H9 (cell line): ENCODE results near the gene FAM174C. TPM values are rescaled to one million over a fixed set of nuclear protein-coding genes. Genes with fewer than 3 reads are reported as not detected.

ENCODE experiments used
- DNase-seq: peaks from one replicate; pipeline ENCODE4 v3.0.0-alpha.2; 2017
- H2AFZ ChIP-seq: one replicate; pipeline ENCODE4 v1.6.1; 2013; ENCODE audit warnings: mild to moderate bottlenecking, low read length, control low read depth, moderate library complexity
- H2AK5ac ChIP-seq: 2 replicates; pipeline ENCODE4 v1.6.1; 2013; ENCODE audit warnings: low read length, control low read depth, mixed read lengths; ENCODE audit not compliant: insufficient read length
- H2BK120ac ChIP-seq: one replicate; pipeline ENCODE4 v1.6.1; 2013; ENCODE audit warnings: low read depth, mild to moderate bottlenecking, low read length, control low read depth, inconsistent platforms; ENCODE audit not compliant: poor library complexity, severe bottlenecking
- H2BK12ac ChIP-seq: 2 replicates; pipeline ENCODE4 v1.6.1; 2013; ENCODE audit warnings: low read length, control low read depth, mixed read lengths, low read depth; ENCODE audit not compliant: insufficient read length
- H2BK15ac ChIP-seq: 2 replicates; pipeline ENCODE4 v1.6.1; 2013; ENCODE audit warnings: low read depth, low read length, control low read depth
- H2BK20ac ChIP-seq: one replicate; pipeline ENCODE4 v1.6.1; 2013; ENCODE audit warnings: low read depth, mild to moderate bottlenecking, low read length, control low read depth, inconsistent platforms; ENCODE audit not compliant: poor library complexity, severe bottlenecking
- H2BK5ac ChIP-seq: 2 replicates; pipeline ENCODE4 v1.6.1; 2013; ENCODE audit warnings: low read length, control low read depth, mixed read lengths; ENCODE audit not compliant: insufficient read length
- H3K14ac ChIP-seq: 2 replicates; pipeline ENCODE4 v1.6.1; 2013; ENCODE audit warnings: low read length, control low read depth; ENCODE audit not compliant: insufficient read depth
- H3K18ac ChIP-seq: 2 replicates; pipeline ENCODE4 v1.6.1; 2013; ENCODE audit warnings: low read depth, mild to moderate bottlenecking, mixed read lengths, low read length, control low read depth; ENCODE audit not compliant: insufficient read length
- H3K23ac ChIP-seq: 2 replicates; pipeline ENCODE4 v1.6.1; 2013; ENCODE audit warnings: low read length, control low read depth, mixed read lengths, low read depth; ENCODE audit not compliant: insufficient read length
- H3K23me2 ChIP-seq: 2 replicates; pipeline ENCODE4 v1.6.1; 2013; ENCODE audit warnings: low read depth, mild to moderate bottlenecking, mixed read lengths, low read length, control low read depth; ENCODE audit not compliant: insufficient read length, poor library complexity, severe bottlenecking
- H3K27ac ChIP-seq: 2 replicates; pipeline ENCODE4 v1.5.1; 2013; ENCODE audit warnings: low read length, control low read depth, mixed read lengths, low read depth; ENCODE audit not compliant: insufficient read length
- H3K27me3 ChIP-seq: 2 replicates; pipeline ENCODE4 v1.6.1; 2013; ENCODE audit warnings: low read length, control low read depth, inconsistent platforms; ENCODE audit not compliant: insufficient read depth
- H3K4ac ChIP-seq: 2 replicates; pipeline ENCODE4 v1.6.1; 2013; ENCODE audit warnings: low read depth, mild to moderate bottlenecking, control low read depth, inconsistent platforms, low read length, moderate library complexity
- H3K4me1 ChIP-seq: 2 replicates; pipeline ENCODE4 v1.6.1; 2013; ENCODE audit warnings: low read length, control low read depth, inconsistent platforms; ENCODE audit not compliant: insufficient read depth
- H3K4me2 ChIP-seq: 2 replicates; pipeline ENCODE4 v1.6.1; 2013; ENCODE audit warnings: low read length, control low read depth, mixed read lengths; ENCODE audit not compliant: insufficient read length, insufficient read depth
- H3K56ac ChIP-seq: 2 replicates; pipeline ENCODE4 v1.6.1; 2013; ENCODE audit warnings: low read depth, mild to moderate bottlenecking, mixed read lengths, low read length, control low read depth; ENCODE audit not compliant: insufficient read length
- H3K79me1 ChIP-seq: 2 replicates; pipeline ENCODE4 v1.6.1; 2013; ENCODE audit warnings: low read depth, mild to moderate bottlenecking, moderate library complexity, low read length, control low read depth, inconsistent platforms; ENCODE audit not compliant: insufficient read depth, poor library complexity, severe bottlenecking
- H3K79me2 ChIP-seq: 2 replicates; pipeline ENCODE4 v1.6.1; 2013; ENCODE audit warnings: low read length, control low read depth, inconsistent platforms; ENCODE audit not compliant: insufficient read depth
- H3K9ac ChIP-seq: 2 replicates; pipeline ENCODE4 v1.6.1; 2013; ENCODE audit warnings: low read length, control low read depth, mixed read lengths; ENCODE audit not compliant: insufficient read length; ENCODE audit errors: extremely low read depth
- H3K9me3 ChIP-seq: one replicate; pipeline ENCODE4 v1.6.1; 2013; ENCODE audit warnings: low read depth, low read length, inconsistent platforms; ENCODE audit not compliant: control insufficient read depth
- H3T11ph ChIP-seq: one replicate; pipeline ENCODE4 v1.6.1; 2013; ENCODE audit warnings: mild to moderate bottlenecking, low read length, control low read depth, inconsistent platforms
- H4K20me1 ChIP-seq: one replicate; pipeline ENCODE4 v1.6.1; 2013; ENCODE audit not compliant: control insufficient read depth, insufficient read length, insufficient read depth
- H4K5ac ChIP-seq: 2 replicates; pipeline ENCODE4 v1.6.1; 2013; ENCODE audit warnings: low read depth, mild to moderate bottlenecking, mixed read lengths, low read length, control low read depth; ENCODE audit not compliant: insufficient read length
- H4K8ac ChIP-seq: replicated peaks from 2 replicates; pipeline ENCODE4 v1.6.1; 2013; ENCODE audit warnings: low read length, control low read depth, mixed read lengths, low read depth; ENCODE audit not compliant: insufficient read length
- H4K91ac ChIP-seq: 2 replicates; pipeline ENCODE4 v1.6.1; 2013; ENCODE audit warnings: low read depth, mild to moderate bottlenecking, moderate library complexity, mixed read lengths, low read length, control low read depth; ENCODE audit not compliant: insufficient read length
- H3K27ac Mint-ChIP-seq, 3 experiments: 2 replicates in 2 of 3; 3 replicates in 1 of 3; pipeline ENCODE4 v1.8.0; 2020 to 2021; ENCODE audit warnings: mixed read lengths in 3 of 3, mild to moderate bottlenecking in 1 of 3, moderate library complexity in 1 of 3
- H3K27me3 Mint-ChIP-seq: 2 replicates; pipeline ENCODE4 v1.8.0; 2021; ENCODE audit warnings: low read depth, mild to moderate bottlenecking, moderate library complexity, mixed read lengths
- H3K36me3 Mint-ChIP-seq, 3 experiments: 2 replicates in 2 of 3; 3 replicates in 1 of 3; pipeline ENCODE4 v1.8.0; 2020 to 2021; ENCODE audit warnings: low read depth in 3 of 3, mixed read lengths in 3 of 3; ENCODE audit not compliant: insufficient read depth in 1 of 3
- H3K4me1 Mint-ChIP-seq, 2 experiments: 2 replicates each; pipeline ENCODE4 v1.8.0; 2020; ENCODE audit warnings: mixed read lengths in 2 of 2
- H3K4me3 Mint-ChIP-seq, 2 experiments: 2 replicates in 1 of 2; 3 replicates in 1 of 2; pipeline ENCODE4 v1.8.0; 2020 to 2021; ENCODE audit warnings: mild to moderate bottlenecking in 2 of 2, mixed read lengths in 2 of 2, moderate library complexity in 1 of 2
- H3K9me3 Mint-ChIP-seq, 2 experiments: 2 replicates in 1 of 2; 3 replicates in 1 of 2; pipeline ENCODE4 v1.8.0; 2020; ENCODE audit warnings: mild to moderate bottlenecking in 2 of 2, mixed read lengths in 2 of 2, moderate library complexity in 1 of 2
- CTCF ChIP-seq: fragments of 200-600 bp; sonication (generic); conservative IDR thresholded peaks from 3 replicates; pipeline ENCODE4 v1.8.0; 2021; ENCODE audit warnings: antibody characterized with exemption, mild to moderate bottlenecking
- WGBS: extraction: QIAGEN DNeasy Blood & Tissue Kit; methylation state at CpG from one replicate; pipeline ENCODE4 v1.1.7; 2013; ENCODE audit warnings: missing lambda C conversion rate, low lambda C conversion rate, mixed read lengths; ENCODE audit not compliant: insufficient read length; ENCODE audit errors: extremely low coverage; 5-methylcytosine and 5-hydroxymethylcytosine counted together
- total RNA-seq: library from RNA; stranded (reverse); gene quantifications from 2 replicates; pipeline ENCODE4 v1.2.1, GENCODE V29; 2021

Gene FAM174C
- total RNA-seq, 1 experiment from 2014 or later: 63.0 TPM

DNA sequence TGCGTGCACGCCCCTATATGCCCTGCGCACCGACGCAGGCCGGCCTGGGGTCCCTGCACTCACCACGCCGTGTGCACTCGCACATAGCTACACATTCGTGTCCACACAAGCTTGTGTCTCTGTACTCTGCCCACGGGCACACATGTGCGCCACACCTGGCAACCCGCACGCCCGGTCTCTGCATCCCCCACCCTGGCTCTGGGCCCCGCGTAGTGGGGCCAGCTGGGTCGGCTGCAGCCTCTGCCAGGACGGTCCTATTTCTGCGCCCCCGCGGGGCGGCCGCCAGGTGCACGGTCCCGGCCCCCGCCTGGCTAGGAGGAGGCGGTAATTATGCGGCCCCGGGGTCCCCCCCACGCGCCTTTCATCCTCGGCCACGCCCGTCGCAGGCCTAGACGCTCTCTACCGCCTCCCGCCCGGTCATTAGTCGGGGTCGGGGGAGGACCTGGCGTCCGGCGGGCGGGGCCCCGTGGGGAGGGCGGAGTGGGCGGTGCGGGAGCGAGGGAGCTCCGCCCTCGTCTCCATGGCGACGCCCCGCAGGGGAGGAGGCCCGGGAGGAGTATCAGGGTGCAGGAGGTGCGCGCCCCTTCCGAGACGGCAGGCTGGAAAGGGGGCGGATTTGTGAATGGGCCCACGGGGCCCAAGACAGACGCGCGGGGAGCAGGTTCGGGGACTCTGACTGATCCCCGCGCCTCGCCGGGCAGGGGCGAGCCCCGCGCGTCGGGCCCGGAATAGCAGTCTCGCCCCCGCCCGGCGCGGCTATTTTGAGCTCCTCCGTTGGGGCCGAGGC is 9.0 kb upstream of the FAM174C start:
- Histone ChIP-seq H2AFZ (no peak overlapping the region), H3K9me3 (no peaks in the 10 kb centered on the region), H3K56ac (no peak overlapping the region), H3K79me2 (peaks cover 4% of the 10 kb centered on the region; the same call in 1 of the 2 replicates), H2BK15ac (no peak overlapping the region), H3K27ac (no peak overlapping the region), H2BK12ac (no peak overlapping the region), H4K20me1 (no peaks in the 10 kb centered on the region), H3K9ac (no peak overlapping the region), H3K4me2 (peak overlapping the region; percentile 45), H2BK120ac (no peak overlapping the region), H2AK5ac (no peak overlapping the region), H3K27me3 (no peaks in the 10 kb centered on the region), H2BK20ac (no peak overlapping the region), H3K14ac (no peak overlapping the region), H3K4ac (no peak overlapping the region), H3T11ph (no peak overlapping the region), H3K23ac (no peak overlapping the region), H3K79me1 (peaks cover 5% of the 10 kb centered on the region), H3K4me1 (peaks cover 4% of the 10 kb centered on the region; the same call in 1 of the 2 replicates), H4K8ac (no peak overlapping the region), H2BK5ac (no peak overlapping the region), H3K23me2 (peaks cover 28% of the 10 kb centered on the region), H3K18ac (peak overlapping the region; percentile 23), H4K5ac (no peak overlapping the region), H4K91ac (no peak overlapping the region)
- Mint-ChIP-seq H3K27me3 (peaks cover 13% of the 10 kb centered on the region), H3K4me1 (peaks cover 59 to 64% of the 10 kb centered on the region in 2 experiments), H3K9me3 (no peaks in the 10 kb centered on the region; a peak in 1 of 5 replicates), H3K36me3 (peaks cover 11 to 28% (median 15%) of the 10 kb centered on the region in 3 experiments), H3K27ac (peak overlapping the region in 2 of 3 experiments; percentile 55 to 68; a peak in 3 of 7 replicates), H3K4me3 (peak overlapping the region; percentile 56 to 72)
- peak; percentile 87 for DNase-seq
- no CpG with 5 or more reads among the region's 84 CpGs for WGBS
- no peak for TF ChIP-seq CTCF
